Fibroblast of the aortic adventitia (primary cell): ENCODE results near the gene AP1B1. TPM values are rescaled to one million over a fixed set of nuclear protein-coding genes. Genes with fewer than 3 reads are reported as not detected.
"Not testable (repeated sequence)": the region's sequence is repeated elsewhere in the genome, so short reads cannot be mapped to it uniquely, and the experiment has no call there.

Source experiments
- DNase-seq: peaks from one replicate; pipeline ENCODE4 v3.0.0-alpha.2; 2010; ENCODE audit warnings: low read depth
- H3K4me3 ChIP-seq: 2 replicates; pipeline ENCODE4 v1.5.1; 2011; ENCODE audit warnings: low read depth, mild to moderate bottlenecking, control low read depth, low read length, moderate library complexity
- CTCF ChIP-seq: IDR thresholded peaks from 2 replicates; pipeline ENCODE4 v1.5.1; 2011; ENCODE audit warnings: mild to moderate bottlenecking, low read length, control low read depth, inconsistent platforms; ENCODE audit not compliant: insufficient read depth
- total RNA-seq: library from RNA; depleted of rRNA; stranded (reverse); fragments of >200 nt; gene quantifications from 2 replicates; pipeline ENCODE4 v1.2.3, GENCODE V29; 2012; ENCODE audit warnings: low replicate concordance

AP1B1 gene
- total RNA-seq, 1 donor: 46.3 TPM

- H3K4me3 ChIP-seq: no peak overlapping the region
- DNase-seq: peak; percentile 63
- peak; percentile 81 for TF ChIP-seq CTCF
These were observed 28.9 kb downstream of the AP1B1 start for GRCh38 chr22:29359469-29359868.

GRCh38 chr22:29357193-29357890 lies 31.0 kb downstream of the AP1B1 start:
- not testable (repeated sequence) for DNase-seq, H3K4me3 ChIP-seq

- no peak for DNase-seq
- no peak overlapping the region for H3K4me3 ChIP-seq
- no peak for TF ChIP-seq CTCF
These were observed 34.5 kb downstream of the AP1B1 start for GRCh38 chr22:29353860-29354259.

GRCh38 chr22:29353286-29353685 lies 35.1 kb downstream of the AP1B1 start:
- H3K4me3 ChIP-seq: no peak overlapping the region
- DNase-seq: no peak
- no peak for TF ChIP-seq CTCF

GRCh38 chr22:29352778-29353177 lies 35.6 kb downstream of the AP1B1 start:
- no peak for TF ChIP-seq CTCF
- H3K4me3 ChIP-seq: no peak overlapping the region
- no peak for DNase-seq

- no peak for DNase-seq
- H3K4me3 ChIP-seq: no peak overlapping the region
- TF ChIP-seq CTCF: no peak
These were observed 36.5 kb downstream of the AP1B1 start for GRCh38 chr22:29351891-29352290.

GRCh38 chr22:29351042-29351441 lies 37.3 kb downstream of the AP1B1 start:
- no peak for DNase-seq
- H3K4me3 ChIP-seq: no peak overlapping the region
- TF ChIP-seq CTCF: no peak
